ENCODE measurements around the gene BCL10.
A peak's percentile ranks its signal among the peaks of the same experiment; 100 is the strongest.

Gene BCL10

DNA sequence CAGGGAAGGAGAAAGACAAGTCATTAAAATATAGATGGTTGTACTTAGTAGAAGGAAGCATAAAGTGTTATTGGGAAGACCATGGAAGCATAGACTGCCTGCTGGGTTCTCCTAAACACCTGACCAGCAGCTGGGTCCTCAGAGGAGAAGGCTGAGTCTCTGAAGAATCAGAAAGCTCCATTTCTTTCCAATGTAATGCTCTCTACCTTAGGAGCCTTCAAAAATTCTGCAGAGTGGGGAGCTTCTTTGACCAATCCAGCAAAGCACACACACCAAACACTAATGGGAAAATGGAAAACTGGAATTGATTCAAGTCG is 21.1 kb upstream of the BCL10 start:
- H3K9ac ChIP-seq (ENCODE audit: low read length) = no peak overlapping the region

DNA sequence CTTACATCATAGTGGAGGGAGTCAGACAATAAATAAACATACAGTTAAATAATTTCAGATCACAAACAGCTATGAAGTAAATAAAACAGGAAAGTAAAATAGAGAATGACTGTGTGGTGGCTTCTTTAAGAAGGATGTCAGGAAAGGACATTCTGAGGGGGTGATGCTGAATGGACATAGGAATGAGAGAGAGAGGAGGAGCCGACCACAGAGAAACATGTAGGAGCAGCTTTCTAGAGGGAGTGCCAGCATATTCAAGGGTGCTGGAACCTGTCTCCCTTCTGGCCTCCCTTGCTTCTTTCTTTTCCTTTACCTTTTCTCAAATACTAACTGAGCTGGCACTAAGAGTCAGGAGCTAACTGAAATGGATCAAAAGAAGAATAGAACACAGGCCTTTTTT is 20.5 kb upstream of the BCL10 start:
- no peaks in the 10 kb centered on the region for H3K36me3 ChIP-seq (ENCODE audit: insufficient read depth, low read length)
- H3K27me3 ChIP-seq (ENCODE audit: control insufficient read depth in 1 of 2, insufficient read depth in 2 of 2, low read length in 2 of 2) = no peaks in the 10 kb centered on the region
- H3K4me3 ChIP-seq (ENCODE audit: low read depth in 1 of 2, low read length in 2 of 2) = peak overlapping the region in 1 of 2 donors; percentile 14
- peaks cover 17% of the 10 kb centered on the region for H3K4me1 ChIP-seq (ENCODE audit: insufficient read depth, low read length)
- no peaks in the 10 kb centered on the region for H3K9me3 ChIP-seq (ENCODE audit: low read length)
- H3K9ac ChIP-seq (ENCODE audit: low read length) = no peak overlapping the region
- H3K27ac ChIP-seq (ENCODE audit: low read depth, low read length) = peak overlapping the region; percentile 66

More for the DNA sequence above, 21.1 kb upstream of the BCL10 start:
- H3K4me3 ChIP-seq (ENCODE audit: low read depth in 1 of 2, low read length in 2 of 2) = peak overlapping the region; percentile 0 to 14
- H3K27me3 ChIP-seq (ENCODE audit: control insufficient read depth in 1 of 2, insufficient read depth in 2 of 2, low read length in 2 of 2) = no peaks in the 10 kb centered on the region
- peaks cover 17% of the 10 kb centered on the region for H3K4me1 ChIP-seq (ENCODE audit: insufficient read depth, low read length)
- H3K9me3 ChIP-seq (ENCODE audit: low read length) = no peaks in the 10 kb centered on the region
- no peaks in the 10 kb centered on the region for H3K36me3 ChIP-seq (ENCODE audit: insufficient read depth, low read length)
- H3K27ac ChIP-seq (ENCODE audit: low read depth, low read length) = peak overlapping the region; percentile 66

DNA sequence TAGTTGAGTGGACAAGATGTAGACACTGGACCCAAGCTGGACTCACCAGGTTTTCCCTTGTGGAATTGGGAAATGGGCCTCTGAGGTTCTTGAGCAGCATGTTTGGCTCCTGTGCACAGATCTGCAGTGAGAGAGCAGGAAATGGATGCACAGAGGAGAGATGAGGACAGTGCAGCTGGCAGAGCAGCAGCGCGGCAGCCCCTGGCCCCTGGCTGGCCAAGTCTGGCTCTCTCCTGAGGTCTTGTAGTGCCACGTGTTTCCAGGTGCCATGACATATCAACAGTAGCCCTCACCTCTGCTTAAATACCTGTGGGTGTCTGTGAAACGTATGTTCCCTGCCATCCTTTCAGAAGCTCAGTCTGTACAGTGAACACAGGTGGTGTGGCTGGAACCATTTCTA is 19.2 kb upstream of the BCL10 start:
- Histone ChIP-seq H3K27ac (ENCODE audit: low read depth, low read length) (no peak overlapping the region), H3K4me1 (ENCODE audit: insufficient read depth, low read length) (peaks cover 17% of the 10 kb centered on the region), H3K4me3 (ENCODE audit: low read depth in 1 of 2, low read length in 2 of 2) (no peak overlapping the region), H3K9me3 (ENCODE audit: low read length) (no peaks in the 10 kb centered on the region), H3K27me3 (ENCODE audit: control insufficient read depth in 1 of 2, insufficient read depth in 2 of 2, low read length in 2 of 2) (no peaks in the 10 kb centered on the region), H3K9ac (ENCODE audit: low read length) (no peak overlapping the region), H3K36me3 (ENCODE audit: insufficient read depth, low read length) (no peaks in the 10 kb centered on the region)

DNA sequence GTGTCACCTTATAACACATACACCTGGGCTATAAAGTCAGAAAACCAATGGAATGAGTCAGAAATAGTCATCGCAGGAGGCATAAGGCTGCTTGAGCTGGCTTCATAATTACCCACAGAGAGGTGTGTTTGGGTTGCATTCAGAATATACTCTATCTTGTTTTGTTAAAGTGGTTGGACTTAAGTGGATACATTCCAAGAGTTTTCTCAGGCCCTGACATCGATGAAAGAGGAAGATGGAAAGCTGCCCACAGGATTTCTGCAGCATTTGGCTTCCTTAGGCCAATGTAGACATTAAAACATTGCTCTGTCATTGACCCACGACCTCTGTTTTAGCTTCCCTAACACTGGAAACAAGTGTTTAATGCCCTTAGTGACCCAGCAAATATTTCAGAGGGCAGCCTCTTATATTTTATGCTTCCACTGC is 18.6 kb upstream of the BCL10 start:
- Histone ChIP-seq H3K27ac (ENCODE audit: low read depth, low read length) (no peak overlapping the region), H3K4me1 (ENCODE audit: insufficient read depth, low read length) (peaks cover 17% of the 10 kb centered on the region), H3K4me3 (ENCODE audit: low read depth in 1 of 2, low read length in 2 of 2) (no peak overlapping the region), H3K27me3 (ENCODE audit: control insufficient read depth in 1 of 2, insufficient read depth in 2 of 2, low read length in 2 of 2) (no peaks in the 10 kb centered on the region), H3K9ac (ENCODE audit: low read length) (no peak overlapping the region), H3K36me3 (ENCODE audit: insufficient read depth, low read length) (no peaks in the 10 kb centered on the region), H3K9me3 (ENCODE audit: low read length) (no peaks in the 10 kb centered on the region)

DNA sequence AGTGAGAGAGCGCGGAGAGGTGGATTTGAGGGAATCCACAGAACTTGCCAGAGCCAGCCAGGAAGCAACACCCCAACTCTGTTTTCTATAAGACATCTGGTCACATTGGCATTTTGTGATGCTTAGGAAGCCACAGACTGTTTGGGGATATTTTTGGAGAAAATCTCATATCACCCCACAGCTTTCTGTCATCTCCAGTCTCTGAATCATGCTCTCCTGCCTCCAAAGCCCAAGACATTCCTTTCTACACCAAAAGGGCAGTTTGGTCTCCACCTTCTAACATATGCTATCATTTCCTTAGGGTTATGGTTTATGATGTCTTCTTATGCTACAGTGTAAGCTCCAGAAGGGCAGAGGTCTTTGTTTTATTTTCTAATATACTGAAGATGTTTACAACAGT is 14.4 kb upstream of the BCL10 start:
- Histone ChIP-seq H3K9ac (ENCODE audit: low read length) (no peak overlapping the region), H3K9me3 (ENCODE audit: low read length) (no peaks in the 10 kb centered on the region), H3K4me3 (ENCODE audit: low read depth in 1 of 2, low read length in 2 of 2) (no peak overlapping the region), H3K27me3 (ENCODE audit: control insufficient read depth in 1 of 2, insufficient read depth in 2 of 2, low read length in 2 of 2) (no peaks in the 10 kb centered on the region), H3K36me3 (ENCODE audit: insufficient read depth, low read length) (no peaks in the 10 kb centered on the region), H3K4me1 (ENCODE audit: insufficient read depth, low read length) (no peaks in the 10 kb centered on the region), H3K27ac (ENCODE audit: low read depth, low read length) (no peak overlapping the region)

DNA sequence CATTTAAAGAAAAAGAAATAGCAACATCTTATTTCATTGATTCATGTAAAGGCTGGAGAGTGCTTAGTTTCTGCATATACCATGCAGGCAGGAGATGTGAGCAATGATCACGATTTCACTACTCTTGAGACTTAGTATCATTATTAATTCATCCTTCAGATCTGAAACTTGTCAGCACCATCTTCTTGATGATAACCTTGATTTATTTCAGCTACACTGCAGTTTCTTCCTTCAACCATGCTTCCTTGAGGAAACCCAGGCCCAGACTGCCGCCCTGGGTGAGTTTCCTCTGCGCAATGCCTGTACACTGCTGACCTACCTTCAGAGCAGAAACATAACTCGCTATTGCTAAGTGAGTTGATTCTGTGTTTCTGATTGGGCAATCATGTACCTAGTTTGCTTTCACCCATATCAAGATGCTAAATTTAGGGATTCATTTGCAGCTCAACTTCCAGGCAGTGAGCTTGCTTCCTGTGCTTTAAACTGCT is 13.5 kb upstream of the BCL10 start:
- no peak overlapping the region for H3K9ac ChIP-seq (ENCODE audit: low read length)
- no peaks in the 10 kb centered on the region for H3K4me1 ChIP-seq (ENCODE audit: insufficient read depth, low read length)
- H3K27me3 ChIP-seq (ENCODE audit: control insufficient read depth in 1 of 2, insufficient read depth in 2 of 2, low read length in 2 of 2) = no peaks in the 10 kb centered on the region
- no peak overlapping the region for H3K4me3 ChIP-seq (ENCODE audit: low read depth in 1 of 2, low read length in 2 of 2)
- H3K27ac ChIP-seq (ENCODE audit: low read depth, low read length) = no peak overlapping the region
- no peaks in the 10 kb centered on the region for H3K9me3 ChIP-seq (ENCODE audit: low read length)
- H3K36me3 ChIP-seq (ENCODE audit: insufficient read depth, low read length) = no peaks in the 10 kb centered on the region

DNA sequence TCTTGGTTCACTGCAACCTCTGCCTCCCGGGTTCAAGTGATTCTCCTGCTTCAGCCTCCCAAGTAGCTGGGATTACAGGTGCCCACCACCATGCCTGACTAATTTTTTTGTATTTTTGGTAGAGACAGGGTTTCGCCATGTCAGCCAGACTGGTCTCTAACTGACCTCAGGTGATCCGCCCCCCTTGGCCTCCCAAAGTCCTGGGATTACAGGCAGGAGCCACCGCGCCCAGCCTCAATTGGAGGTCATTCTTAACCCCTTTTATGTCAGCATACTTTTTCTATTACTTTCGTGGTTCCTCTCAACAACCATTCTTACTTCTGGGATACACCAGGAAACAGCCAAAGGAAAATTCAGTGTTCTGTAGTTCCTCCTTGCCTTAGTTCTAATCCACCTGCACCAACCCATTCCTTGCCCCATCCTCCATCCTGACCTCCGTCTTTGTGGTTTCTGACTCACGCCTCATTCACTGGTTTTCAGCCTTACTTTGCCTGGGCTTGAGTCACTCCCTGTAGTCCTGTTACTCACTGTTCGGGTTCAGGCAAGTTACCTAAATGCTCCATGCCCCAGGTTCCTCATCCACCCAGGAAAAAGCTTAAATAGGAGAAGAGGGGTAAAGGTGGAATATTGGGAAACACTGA is 12.9 kb upstream of the BCL10 start:
- no peak overlapping the region for H3K4me3 ChIP-seq (ENCODE audit: low read depth in 1 of 2, low read length in 2 of 2)
- H3K27ac ChIP-seq (ENCODE audit: low read depth, low read length) = no peak overlapping the region
- H3K9ac ChIP-seq (ENCODE audit: low read length) = no peak overlapping the region
- H3K4me1 ChIP-seq (ENCODE audit: insufficient read depth, low read length) = no peaks in the 10 kb centered on the region
- H3K27me3 ChIP-seq (ENCODE audit: control insufficient read depth in 1 of 2, insufficient read depth in 2 of 2, low read length in 2 of 2) = no peaks in the 10 kb centered on the region
- no peaks in the 10 kb centered on the region for H3K36me3 ChIP-seq (ENCODE audit: insufficient read depth, low read length)
- H3K9me3 ChIP-seq (ENCODE audit: low read length) = no peaks in the 10 kb centered on the region

DNA sequence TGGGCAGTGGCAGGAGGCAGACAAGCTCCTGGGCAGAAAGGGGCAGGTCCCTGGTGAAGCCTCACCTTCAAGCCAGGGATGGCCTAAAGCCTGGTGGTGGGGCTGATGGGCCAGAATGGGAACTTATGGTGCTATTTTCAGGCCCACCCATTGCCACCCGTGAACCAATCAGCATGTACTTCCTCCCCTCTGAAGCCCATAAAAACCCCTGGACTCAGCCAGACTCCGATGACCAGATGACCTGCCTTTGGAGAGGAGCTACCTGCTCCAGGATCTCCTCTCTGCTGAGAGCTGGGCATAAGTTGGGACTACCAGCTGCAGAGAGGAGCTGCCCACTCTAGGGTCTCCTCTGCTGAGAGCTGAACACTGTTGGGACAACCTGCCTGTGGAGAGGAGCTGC is 7.8 kb upstream of the BCL10 start:
- no peaks in the 10 kb centered on the region for H3K36me3 ChIP-seq (ENCODE audit: insufficient read depth, low read length)
- H3K27ac ChIP-seq (ENCODE audit: low read depth, low read length) = no peak overlapping the region
- no peaks in the 10 kb centered on the region for H3K4me1 ChIP-seq (ENCODE audit: insufficient read depth, low read length)
- H3K9ac ChIP-seq (ENCODE audit: low read length) = no peak overlapping the region
- H3K27me3 ChIP-seq (ENCODE audit: control insufficient read depth in 1 of 2, insufficient read depth in 2 of 2, low read length in 2 of 2) = no peaks in the 10 kb centered on the region
- no peaks in the 10 kb centered on the region for H3K9me3 ChIP-seq (ENCODE audit: low read length)
- no peak overlapping the region for H3K4me3 ChIP-seq (ENCODE audit: low read depth in 1 of 2, low read length in 2 of 2)

DNA sequence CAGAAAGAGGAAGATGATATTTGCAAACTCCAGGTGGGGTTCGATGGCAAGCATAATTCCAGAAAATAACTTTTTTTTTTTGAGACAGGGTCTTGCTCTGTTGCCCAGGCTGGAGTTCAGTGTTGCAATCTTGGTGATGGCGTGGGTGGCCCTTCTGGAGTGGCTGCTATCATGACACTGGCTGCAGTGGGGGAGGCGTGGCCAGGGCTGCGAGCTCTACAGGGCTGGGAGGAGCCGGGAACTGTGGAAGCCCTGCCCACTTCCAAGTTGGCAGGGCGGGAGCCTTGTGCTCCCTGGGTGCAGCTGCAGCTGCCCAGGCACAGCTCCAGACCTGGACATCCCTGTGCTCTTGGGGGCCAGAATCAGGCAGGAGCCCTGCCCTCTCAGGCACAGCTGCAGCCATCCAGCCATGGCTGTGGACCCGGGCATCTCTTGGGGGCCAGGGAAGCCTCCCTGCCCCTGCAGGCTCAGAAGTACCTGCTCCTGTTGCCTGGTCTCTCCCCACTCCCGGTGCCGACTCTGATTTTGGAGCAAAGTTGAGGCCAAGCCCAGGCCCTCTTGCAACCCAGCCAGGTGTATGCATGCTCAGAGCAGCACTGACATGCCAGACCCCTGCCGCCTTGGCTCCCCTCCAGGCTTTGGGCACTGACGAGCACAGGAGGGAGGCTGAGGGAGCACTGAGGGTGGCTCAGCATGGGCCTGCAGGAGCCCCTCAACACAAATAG is 7.2 kb upstream of the BCL10 start:
- no peak overlapping the region for H3K27ac ChIP-seq (ENCODE audit: low read depth, low read length)
- no peaks in the 10 kb centered on the region for H3K4me1 ChIP-seq (ENCODE audit: insufficient read depth, low read length)
- H3K27me3 ChIP-seq (ENCODE audit: control insufficient read depth in 1 of 2, insufficient read depth in 2 of 2, low read length in 2 of 2) = no peaks in the 10 kb centered on the region

DNA sequence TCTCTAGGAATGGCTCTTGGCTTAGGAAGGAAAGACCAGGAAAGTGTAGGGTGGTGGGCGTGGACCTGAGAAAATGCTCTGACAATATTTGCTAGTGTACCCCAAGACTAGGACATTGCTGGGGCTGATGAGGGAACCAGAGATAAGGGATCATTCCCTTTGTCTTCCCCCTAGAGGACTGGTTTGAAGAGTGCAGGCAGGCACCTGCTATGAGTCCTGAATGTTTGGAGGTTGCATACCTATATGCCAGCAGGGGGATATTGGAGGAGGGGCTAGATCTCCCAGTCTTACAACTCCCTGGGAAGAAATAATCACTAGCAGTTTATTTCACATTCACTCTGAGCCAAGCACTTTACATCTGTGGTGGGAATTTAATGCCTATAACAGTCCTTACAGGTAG is 6.0 kb upstream of the BCL10 start:
- Histone ChIP-seq H3K27me3 (ENCODE audit: control insufficient read depth in 1 of 2, insufficient read depth in 2 of 2, low read length in 2 of 2) (no peaks in the 10 kb centered on the region), H3K4me1 (ENCODE audit: insufficient read depth, low read length) (no peaks in the 10 kb centered on the region), H3K36me3 (ENCODE audit: insufficient read depth, low read length) (no peaks in the 10 kb centered on the region), H3K9me3 (ENCODE audit: low read length) (no peaks in the 10 kb centered on the region), H3K27ac (ENCODE audit: low read depth, low read length) (no peak overlapping the region), H3K4me3 (ENCODE audit: low read depth in 1 of 2, low read length in 2 of 2) (no peak overlapping the region), H3K9ac (ENCODE audit: low read length) (no peak overlapping the region)

More for the DNA sequence above, 7.2 kb upstream of the BCL10 start:
- Histone ChIP-seq H3K4me3 (ENCODE audit: low read depth in 1 of 2, low read length in 2 of 2) (no peak overlapping the region), H3K36me3 (ENCODE audit: insufficient read depth, low read length) (no peaks in the 10 kb centered on the region), H3K9me3 (ENCODE audit: low read length) (no peaks in the 10 kb centered on the region), H3K9ac (ENCODE audit: low read length) (no peak overlapping the region)

DNA sequence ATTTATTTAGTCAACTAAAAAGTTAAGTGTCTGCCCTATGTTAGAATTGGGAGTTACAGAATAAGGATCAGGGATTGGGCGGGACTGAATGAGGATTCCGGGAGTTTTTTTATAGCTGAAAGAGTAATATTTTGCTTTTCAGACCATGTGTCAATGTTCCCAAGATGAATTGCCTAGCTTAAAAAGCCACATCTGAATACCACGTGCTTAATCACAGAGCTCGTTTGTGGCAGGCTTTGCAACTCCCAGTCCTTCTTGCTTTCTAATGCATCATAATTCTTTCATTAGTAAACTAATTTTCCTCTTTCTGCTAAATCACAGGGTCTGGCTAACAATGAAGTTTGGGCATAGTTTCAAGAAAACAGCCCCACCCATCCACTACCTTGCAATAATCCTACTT is 4.2 kb upstream of the BCL10 start:
- no peak overlapping the region for H3K27ac ChIP-seq (ENCODE audit: low read depth, low read length)
- no peaks in the 10 kb centered on the region for H3K27me3 ChIP-seq (ENCODE audit: control insufficient read depth in 1 of 2, insufficient read depth in 2 of 2, low read length in 2 of 2)
- H3K4me1 ChIP-seq (ENCODE audit: insufficient read depth, low read length) = peaks cover 2% of the 10 kb centered on the region
- no peaks in the 10 kb centered on the region for H3K9me3 ChIP-seq (ENCODE audit: low read length)
- no peak overlapping the region for H3K9ac ChIP-seq (ENCODE audit: low read length)
- no peaks in the 10 kb centered on the region for H3K36me3 ChIP-seq (ENCODE audit: insufficient read depth, low read length)
- no peak overlapping the region for H3K4me3 ChIP-seq (ENCODE audit: low read depth in 1 of 2, low read length in 2 of 2)
